Adrenal gland (tissue), 5 donors: ENCODE measurements around the gene HIPK2.

Experiments used
- POLR2A ChIP-seq, 2 donors: fragments of 450-650 bp; IDR thresholded peaks; one replicate each; pipeline ENCODE4 v1.6.1; 2017; ENCODE audit warnings: antibody characterized with exemption in 2 of 2, mild to moderate bottlenecking in 2 of 2, moderate library complexity in 1 of 2
- TF ChIP-seq, protein P1 (sequence below), 6 experiments: fragments of 450-650 bp in 4 of 6; fragments of 200-600 bp in 2 of 6; sonication (generic) in 1 of 6; IDR thresholded peaks; 1 replicate in 5 of 6; 2 replicates in 1 of 6; pipeline versions ENCODE4 v1.5.1 to v1.8.0; 2016 to 2021; ENCODE audit warnings: antibody characterized with exemption in 6 of 6, mild to moderate bottlenecking in 2 of 6, moderate library complexity in 1 of 6
- donor health status: DM: no; HTN: no; CAD: no.

GRCh38 chr7:139610595-139610994, 167.2 kb downstream of the HIPK2 start:
- TF ChIP-seq, protein P1, sequence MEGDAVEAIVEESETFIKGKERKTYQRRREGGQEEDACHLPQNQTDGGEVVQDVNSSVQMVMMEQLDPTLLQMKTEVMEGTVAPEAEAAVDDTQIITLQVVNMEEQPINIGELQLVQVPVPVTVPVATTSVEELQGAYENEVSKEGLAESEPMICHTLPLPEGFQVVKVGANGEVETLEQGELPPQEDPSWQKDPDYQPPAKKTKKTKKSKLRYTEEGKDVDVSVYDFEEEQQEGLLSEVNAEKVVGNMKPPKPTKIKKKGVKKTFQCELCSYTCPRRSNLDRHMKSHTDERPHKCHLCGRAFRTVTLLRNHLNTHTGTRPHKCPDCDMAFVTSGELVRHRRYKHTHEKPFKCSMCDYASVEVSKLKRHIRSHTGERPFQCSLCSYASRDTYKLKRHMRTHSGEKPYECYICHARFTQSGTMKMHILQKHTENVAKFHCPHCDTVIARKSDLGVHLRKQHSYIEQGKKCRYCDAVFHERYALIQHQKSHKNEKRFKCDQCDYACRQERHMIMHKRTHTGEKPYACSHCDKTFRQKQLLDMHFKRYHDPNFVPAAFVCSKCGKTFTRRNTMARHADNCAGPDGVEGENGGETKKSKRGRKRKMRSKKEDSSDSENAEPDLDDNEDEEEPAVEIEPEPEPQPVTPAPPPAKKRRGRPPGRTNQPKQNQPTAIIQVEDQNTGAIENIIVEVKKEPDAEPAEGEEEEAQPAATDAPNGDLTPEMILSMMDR (IDR thresholded peaks at IDR 0.05), result no peak
- no peak for TF ChIP-seq POLR2A (IDR thresholded peaks at IDR 0.05)
